ENCODE results near the gene MRPL38. TPM values are rescaled to one million over a fixed set of nuclear protein-coding genes. Genes with fewer than 3 reads are reported as not detected.

MRPL38 gene
- total and polyA plus RNA-seq, 2 of the 8 experiments (the other 6 are each of a cell fraction or from before 2014, with no cell fraction given): 78.4 to 125 TPM

GRCh38 chr17:75876938-75877751 lies 27.5 kb downstream of the MRPL38 start (continued):
- TF ChIP-seq, protein P1, sequence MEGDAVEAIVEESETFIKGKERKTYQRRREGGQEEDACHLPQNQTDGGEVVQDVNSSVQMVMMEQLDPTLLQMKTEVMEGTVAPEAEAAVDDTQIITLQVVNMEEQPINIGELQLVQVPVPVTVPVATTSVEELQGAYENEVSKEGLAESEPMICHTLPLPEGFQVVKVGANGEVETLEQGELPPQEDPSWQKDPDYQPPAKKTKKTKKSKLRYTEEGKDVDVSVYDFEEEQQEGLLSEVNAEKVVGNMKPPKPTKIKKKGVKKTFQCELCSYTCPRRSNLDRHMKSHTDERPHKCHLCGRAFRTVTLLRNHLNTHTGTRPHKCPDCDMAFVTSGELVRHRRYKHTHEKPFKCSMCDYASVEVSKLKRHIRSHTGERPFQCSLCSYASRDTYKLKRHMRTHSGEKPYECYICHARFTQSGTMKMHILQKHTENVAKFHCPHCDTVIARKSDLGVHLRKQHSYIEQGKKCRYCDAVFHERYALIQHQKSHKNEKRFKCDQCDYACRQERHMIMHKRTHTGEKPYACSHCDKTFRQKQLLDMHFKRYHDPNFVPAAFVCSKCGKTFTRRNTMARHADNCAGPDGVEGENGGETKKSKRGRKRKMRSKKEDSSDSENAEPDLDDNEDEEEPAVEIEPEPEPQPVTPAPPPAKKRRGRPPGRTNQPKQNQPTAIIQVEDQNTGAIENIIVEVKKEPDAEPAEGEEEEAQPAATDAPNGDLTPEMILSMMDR (IDR thresholded peaks at IDR 0.05; ENCODE audit: control extremely low read depth in 1 of 3, insufficient read depth in 1 of 3, low read depth in 1 of 3, low read length in 3 of 3): peak in 1 of 3 experiments; percentile 8; a peak in 1 of 4 replicates
- TF ChIP-seq CHD7 (IDR thresholded peaks at IDR 0.05; ENCODE audit: insufficient replicate concordance, low read length) (no peak), GABPA (IDR thresholded peaks at IDR 0.05; ENCODE audit: borderline replicate concordance, insufficient read depth, low read length) (no peak), POLR2A (IDR thresholded peaks at IDR 0.05; ENCODE audit: control extremely low read depth in 1 of 2, low read depth in 2 of 2, low read length in 2 of 2) (no peak), KDM5A (IDR thresholded peaks at IDR 0.05; ENCODE audit: low read length) (no peak), GTF2F1 (IDR thresholded peaks at IDR 0.05; ENCODE audit: borderline replicate concordance, low read depth, low read length) (no peak), TAF1 (IDR thresholded peaks at IDR 0.05; ENCODE audit: low read depth, low read length) (no peak)
